Tibial nerve (tissue), 3 donors: ENCODE data around the gene SMIM3.

Experiments used
- POLR2A ChIP-seq, 2 donors: fragments of 450-650 bp; IDR thresholded peaks; one replicate each; pipeline ENCODE4 v1.6.1; 2017; ENCODE audit warnings: antibody characterized with exemption in 2 of 2, mild to moderate bottlenecking in 2 of 2, moderate library complexity in 2 of 2
- TF ChIP-seq, protein P1 (sequence below), 5 experiments: fragments of 200-600 bp in 3 of 5; fragments of 450-650 bp in 2 of 5; sonication (generic) in 3 of 5; IDR thresholded peaks; one replicate each; pipeline ENCODE4 v1.5.1; 2016 to 2019; ENCODE audit warnings: antibody characterized with exemption in 5 of 5, mild to moderate bottlenecking in 3 of 5, moderate library complexity in 2 of 5

DNA sequence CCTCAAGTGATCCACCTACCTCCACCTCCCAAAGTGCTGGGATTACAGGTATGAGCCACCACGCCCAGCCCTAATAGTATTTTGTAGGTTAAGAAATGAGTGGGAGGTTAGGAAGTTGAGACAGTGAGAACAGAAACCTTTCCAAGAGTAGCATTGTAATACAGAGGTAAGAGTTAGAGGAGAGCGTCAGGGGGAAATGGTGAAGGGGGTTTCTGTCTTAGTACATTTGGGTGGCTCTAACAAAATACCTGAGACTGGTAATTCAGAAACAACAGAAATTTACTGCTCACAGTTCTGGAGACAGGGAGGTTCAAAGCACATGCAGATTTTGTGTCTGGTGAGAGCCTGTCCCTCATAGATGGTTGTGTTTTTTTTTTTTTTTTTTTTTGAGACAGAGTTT is 18.8 kb downstream of the SMIM3 start:
- TF ChIP-seq, protein P1, sequence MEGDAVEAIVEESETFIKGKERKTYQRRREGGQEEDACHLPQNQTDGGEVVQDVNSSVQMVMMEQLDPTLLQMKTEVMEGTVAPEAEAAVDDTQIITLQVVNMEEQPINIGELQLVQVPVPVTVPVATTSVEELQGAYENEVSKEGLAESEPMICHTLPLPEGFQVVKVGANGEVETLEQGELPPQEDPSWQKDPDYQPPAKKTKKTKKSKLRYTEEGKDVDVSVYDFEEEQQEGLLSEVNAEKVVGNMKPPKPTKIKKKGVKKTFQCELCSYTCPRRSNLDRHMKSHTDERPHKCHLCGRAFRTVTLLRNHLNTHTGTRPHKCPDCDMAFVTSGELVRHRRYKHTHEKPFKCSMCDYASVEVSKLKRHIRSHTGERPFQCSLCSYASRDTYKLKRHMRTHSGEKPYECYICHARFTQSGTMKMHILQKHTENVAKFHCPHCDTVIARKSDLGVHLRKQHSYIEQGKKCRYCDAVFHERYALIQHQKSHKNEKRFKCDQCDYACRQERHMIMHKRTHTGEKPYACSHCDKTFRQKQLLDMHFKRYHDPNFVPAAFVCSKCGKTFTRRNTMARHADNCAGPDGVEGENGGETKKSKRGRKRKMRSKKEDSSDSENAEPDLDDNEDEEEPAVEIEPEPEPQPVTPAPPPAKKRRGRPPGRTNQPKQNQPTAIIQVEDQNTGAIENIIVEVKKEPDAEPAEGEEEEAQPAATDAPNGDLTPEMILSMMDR (IDR thresholded peaks at IDR 0.05), result no peak
- TF ChIP-seq POLR2A (IDR thresholded peaks at IDR 0.05), result no peak
